ENCODE results near the gene C11orf98.

- TF ChIP-seq CTCF (IDR thresholded peaks at IDR 0.05; ENCODE audit: low read length), result no peak
- no peak for TF ChIP-seq EZH2 (optimal IDR thresholded peaks at IDR 0.05; ENCODE audit: low read depth, low read length)
- TF ChIP-seq EZH2phosphoT487 (IDR thresholded peaks at IDR 0.05; ENCODE audit: low read length), result no peak
Measured at GRCh38 chr11:62706850-62707247, 41.8 kb upstream of the C11orf98 start.
